ENCODE measurements around the gene GAREM1.
"Not testable (repeated sequence)": the region's sequence is repeated elsewhere in the genome, so short reads cannot be mapped to it uniquely, and the experiment has no call there.

GAREM1 gene

GRCh38 chr18:32366586-32367538, 103.8 kb downstream of the GAREM1 start:
- no peak for FAIRE-seq

DNA sequence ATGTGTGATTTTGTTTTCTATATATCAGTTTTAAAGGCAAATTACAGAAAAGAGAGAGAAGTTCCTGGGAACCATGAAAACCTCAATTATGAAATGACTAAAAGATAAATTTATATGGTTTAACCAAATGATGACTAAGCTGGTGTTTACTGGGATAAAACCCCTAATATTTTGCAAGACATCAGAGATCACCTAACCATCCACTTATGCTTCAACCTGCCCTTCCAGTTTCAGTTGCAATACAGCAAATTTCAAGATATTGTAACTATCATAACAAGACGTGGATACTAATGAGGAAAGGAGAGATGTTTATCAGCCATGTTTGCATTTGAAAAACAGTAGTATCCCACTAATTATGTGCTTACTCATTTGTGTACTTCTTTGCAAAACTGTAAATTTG, 108.2 kb downstream of the GAREM1 start:
- FAIRE-seq, result no peak

- no peak for FAIRE-seq
Observed at GRCh38 chr18:32360682-32361345, 109.9 kb downstream of the GAREM1 start.

- FAIRE-seq, result no peak
Observed at GRCh38 chr18:32358529-32358928, 112.2 kb downstream of the GAREM1 start.

DNA sequence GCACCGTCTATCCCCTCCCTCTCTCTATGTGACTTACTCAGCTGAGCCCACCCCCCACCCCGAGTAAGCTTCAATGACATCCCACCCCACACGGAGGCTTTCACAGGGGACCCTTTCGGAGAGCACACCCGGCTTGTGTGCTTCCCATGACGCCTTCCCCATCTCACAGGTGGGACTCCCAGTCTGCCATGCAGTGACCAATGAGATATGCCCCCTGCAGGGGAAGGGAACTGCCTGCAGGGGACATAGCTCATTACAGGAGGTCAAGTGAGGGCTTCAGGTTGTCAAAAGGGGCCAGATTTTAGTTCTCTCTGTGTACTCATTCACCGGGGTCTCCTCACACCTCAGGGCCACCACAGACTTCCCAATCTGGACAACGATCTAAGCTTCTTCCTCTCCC, 112.6 kb downstream of the GAREM1 start:
- no peak for FAIRE-seq

- no peak for FAIRE-seq
Observed at GRCh38 chr18:32355896-32356295, 114.8 kb downstream of the GAREM1 start.

DNA sequence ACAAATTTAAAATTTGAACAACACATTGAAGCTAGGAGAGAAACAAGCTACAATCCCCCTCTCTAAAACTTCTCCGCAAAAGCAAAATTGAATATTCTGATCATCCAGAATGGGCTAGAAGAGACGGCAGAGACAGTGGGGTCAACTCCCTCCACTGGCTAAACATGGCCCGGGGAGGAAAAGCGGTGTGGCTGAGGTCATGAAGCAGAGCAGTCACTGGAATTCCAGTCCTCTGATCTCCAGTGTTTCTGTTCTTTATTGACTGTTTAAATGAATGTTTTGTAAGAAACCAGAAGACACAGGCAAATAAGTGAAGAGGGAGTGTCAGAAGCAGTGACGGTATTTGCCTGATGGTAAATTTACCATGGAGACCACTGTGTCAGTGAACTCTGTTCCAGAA, 116.2 kb downstream of the GAREM1 start:
- FAIRE-seq, result no peak

DNA sequence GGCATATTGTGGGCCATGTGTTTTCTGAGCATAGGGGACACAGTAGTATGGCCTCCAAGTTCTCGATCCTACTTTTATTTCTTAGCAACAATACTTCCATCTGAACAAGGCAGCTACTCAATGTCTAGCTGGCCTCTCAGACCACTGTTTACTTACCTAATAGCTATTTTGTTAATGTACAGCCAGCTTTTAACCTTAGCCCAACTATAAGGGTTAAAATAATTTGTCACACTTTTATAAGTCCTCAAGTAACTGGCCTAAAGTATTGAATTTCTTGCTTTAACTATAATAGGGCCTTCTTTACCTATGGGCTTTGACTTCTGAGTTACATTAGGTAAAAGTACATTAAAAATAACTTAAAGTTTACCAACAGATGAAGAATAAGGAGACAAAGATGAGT, 117.4 kb downstream of the GAREM1 start:
- no peak for FAIRE-seq

GRCh38 chr18:32351032-32351431, 119.7 kb downstream of the GAREM1 start:
- FAIRE-seq, result no peak

DNA sequence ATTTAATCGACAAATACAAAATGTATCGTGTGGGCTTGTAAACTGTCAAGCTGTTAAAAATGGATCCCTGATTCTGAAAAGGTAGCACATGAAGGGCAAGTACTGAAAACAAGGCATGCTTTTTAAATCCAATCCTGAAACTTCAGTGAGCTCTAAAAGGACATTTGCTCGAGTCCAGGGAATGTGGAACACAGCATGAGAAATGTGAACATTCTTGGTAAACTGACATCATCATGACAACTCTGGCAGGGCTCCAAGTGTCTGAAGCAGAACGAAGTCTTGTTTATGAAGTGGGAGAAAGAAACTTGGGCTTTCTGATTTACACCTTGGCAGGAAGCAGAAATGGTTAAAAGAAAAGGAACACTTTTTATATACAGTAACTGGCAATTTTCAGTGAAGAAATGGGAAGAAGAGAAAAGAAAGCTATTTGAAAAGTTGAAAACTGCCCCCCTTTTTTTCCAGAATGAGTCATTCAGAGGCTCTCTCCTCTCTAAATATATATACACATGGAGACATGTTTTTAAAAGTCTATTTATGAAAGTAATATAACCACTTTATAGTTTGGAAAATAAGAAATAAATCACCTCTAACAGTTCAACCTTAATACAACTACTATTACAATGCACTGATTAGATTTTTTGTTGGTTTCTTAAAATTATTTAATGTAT, 120.8 kb downstream of the GAREM1 start:
- FAIRE-seq, result no peak

GRCh38 chr18:32346671-32347070, 124.0 kb downstream of the GAREM1 start:
- FAIRE-seq, result no peak

GRCh38 chr18:32343634-32344033, 127.0 kb downstream of the GAREM1 start:
- no peak for FAIRE-seq

DNA sequence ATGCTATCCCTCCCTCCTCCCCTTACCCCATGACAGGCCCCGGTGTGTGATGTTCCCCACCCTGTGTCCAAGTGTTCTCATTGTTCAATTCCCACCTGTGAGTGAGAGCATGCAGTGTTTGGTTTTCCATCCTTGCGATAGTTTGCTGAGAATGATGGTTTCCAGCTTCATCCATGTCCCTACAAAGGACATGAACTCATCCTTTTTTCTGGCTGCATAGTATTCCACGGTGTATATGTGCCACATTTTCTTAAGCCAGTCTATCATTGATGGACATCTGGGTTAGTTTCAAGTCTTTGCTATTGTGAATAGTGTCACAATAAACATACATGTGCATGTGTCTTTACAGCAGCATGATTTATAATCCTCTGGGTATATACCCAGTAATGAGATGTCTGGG, 129.6 kb downstream of the GAREM1 start:
- not testable (repeated sequence) for FAIRE-seq

DNA sequence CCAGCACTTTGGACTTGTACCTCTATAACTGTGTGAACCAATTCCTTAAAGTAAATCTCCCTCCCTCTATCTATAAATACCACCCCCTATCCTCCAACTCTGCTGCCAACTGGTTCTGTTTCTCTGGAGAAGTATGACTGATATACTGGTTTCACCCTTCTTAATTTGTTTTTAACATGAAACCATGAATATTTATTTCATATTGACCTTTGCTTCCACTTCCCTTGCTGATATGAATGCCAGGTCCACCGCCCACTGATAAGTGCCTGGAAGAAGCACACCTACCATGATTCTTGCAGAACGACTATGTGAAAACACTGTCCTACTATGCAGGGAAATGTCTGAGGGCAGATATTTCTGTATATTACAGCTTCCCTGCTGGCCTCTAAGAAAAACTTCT, 131.6 kb downstream of the GAREM1 start:
- FAIRE-seq, result no peak

DNA sequence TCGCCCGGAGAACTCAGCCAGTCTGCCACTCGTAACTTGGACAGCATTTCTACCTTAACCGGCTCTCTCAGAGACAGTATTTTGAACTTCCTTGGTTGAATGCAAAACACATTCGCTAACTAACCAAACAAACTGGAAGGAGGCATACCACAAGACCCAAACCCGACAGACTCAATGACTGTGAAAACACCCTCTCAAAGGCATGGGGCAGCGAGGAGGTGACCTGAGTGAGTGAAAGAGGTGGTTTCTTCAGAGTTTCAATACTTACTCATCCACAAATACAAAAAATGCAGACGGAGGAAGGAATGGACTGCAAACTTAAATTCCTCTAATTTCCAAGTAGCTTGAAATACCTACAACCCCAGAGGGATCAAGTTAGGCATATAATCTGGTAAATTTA, 132.9 kb downstream of the GAREM1 start:
- no peak for FAIRE-seq

GRCh38 chr18:32337347-32337746, 133.3 kb downstream of the GAREM1 start:
- FAIRE-seq, result no peak

DNA sequence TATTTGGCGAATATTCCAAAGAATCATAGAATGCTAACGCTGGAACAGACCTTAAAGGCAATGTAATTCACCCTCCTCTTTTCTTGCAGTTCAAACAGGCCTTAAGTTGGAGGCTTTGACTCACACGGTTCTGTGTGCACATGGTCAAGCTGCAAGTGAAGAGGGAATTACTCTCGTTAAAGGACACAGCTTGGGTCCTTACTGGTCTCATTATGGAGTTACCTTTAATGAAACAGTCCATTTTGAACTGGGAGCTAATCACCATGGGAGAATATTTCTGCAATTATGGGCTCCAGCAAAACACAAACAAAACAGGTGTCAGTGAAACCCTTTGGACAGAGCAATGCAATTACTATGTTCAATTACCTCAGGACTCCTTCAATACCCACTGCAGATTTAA, 135.5 kb downstream of the GAREM1 start:
- no peak for FAIRE-seq

DNA sequence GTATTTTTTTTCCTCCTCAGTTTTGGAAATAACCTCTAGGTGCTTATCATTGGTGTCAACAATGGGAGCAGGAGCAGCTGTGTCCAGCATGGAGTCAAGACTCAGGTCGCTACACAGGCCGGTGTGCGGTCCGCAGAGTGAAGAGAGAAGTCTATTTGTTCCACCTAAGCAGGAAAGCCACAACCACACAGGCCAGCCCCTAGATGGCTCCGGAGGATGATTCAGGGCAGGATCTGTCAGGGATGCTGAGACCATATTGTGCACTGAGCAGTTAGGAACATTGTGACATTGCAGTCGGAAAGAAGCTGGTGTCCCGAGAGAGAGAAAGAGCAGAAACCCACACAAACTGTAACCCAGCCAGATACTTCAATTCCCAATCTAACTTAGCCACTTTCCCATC, 136.9 kb downstream of the GAREM1 start:
- no peak for FAIRE-seq

DNA sequence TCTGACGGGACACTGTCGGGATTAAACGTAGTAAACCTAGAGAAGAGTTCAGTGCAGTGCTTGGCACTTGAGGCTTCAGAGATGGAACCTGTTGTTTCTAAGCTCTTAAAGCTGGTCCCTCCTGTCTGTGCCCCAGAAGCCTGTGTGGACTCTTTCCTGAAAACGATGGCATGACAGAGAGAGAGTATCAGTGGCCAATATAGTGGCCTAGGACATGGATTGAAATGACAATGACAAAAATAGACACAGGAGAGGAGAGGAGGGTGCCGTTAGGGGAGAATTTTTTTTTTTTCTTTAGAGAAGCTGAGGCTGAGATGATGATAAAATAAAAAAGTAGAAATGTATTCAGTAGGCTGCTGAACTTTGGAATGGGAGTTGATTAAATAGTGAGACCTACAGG, 138.0 kb downstream of the GAREM1 start:
- no peak for FAIRE-seq

GRCh38 chr18:32328974-32329373, 141.7 kb downstream of the GAREM1 start:
- no peak for FAIRE-seq

DNA sequence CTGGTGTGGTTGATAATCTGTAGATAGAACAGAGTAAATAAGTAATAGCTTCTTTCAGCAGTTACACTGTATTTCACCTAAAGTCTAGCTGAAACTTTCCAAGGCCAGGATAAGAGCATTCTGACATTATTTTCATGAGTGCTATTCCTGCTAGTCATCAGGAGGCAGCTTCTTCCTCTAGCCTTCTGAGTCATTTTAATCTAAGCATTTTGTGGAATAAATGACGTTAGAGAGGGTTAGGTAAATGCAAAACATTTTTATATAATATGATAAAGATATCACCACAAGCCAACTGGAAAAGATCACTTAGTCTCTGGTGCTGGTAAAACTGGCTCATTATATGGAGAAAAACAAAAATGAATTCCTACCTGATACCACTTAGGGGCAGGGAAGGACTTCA, 142.3 kb downstream of the GAREM1 start:
- no peak for FAIRE-seq

DNA sequence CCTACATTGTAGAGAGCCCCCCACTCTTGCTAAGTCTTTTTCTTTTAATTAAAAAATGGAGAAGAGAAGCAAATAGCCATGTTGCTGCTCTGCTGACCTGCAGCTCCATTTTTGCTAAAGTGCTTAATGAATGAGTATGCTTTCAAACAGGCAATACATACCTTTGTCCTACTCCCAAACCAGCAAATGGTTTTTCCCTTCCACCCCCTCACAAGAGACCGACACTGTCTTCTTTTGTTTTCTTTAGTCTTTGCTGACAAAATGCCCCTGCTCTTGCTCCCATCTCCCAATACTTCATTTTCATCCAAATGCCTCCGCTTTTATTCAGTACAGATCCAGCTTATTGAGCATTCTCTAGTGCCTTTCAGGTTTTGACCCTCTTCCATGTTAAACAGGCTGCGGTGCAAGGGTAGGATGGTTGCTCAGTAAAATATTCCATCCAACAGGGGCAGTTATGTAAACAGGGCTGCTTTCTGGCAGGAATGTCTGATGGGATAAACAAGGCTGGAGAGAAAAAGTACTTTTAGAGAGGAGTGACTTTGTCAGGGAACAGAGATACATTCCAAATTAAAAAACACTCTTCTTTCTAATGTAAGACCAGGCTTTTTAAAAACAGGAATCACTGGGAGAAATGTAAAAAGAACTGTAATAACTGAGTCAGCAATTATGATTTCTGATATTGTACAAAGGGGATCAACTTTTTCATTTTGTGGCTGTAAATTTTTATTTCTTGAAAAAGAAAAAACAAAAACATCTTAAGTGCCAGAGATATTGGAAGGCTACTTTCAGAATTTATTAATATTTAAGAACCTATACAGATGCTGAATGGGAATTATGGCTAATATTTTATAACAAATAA, 144.0 kb downstream of the GAREM1 start:
- no peak for FAIRE-seq

DNA sequence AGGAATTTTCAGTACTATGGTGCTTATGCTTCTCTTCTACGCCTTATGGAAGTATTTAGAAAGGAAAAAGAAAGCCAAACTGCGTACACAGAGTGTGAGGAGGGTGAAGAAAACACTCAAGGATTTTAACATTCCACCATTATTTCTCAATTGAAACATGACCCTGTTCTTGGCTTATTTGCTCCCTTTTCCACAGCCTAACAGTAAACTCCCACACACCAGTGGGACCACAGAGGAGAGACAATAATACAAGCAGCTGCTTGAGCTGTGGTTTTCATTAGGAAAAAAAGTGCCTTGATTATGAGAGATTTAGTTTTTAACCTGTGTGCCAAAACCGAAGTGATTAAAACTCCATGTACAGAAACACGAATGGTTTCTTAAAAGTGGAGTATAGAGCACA, 146.5 kb downstream of the GAREM1 start:
- FAIRE-seq, result no peak

Measured in colon (tissue), 2 donors.